ENCODE data around the gene C16orf74. TPM values are rescaled to one million over a fixed set of nuclear protein-coding genes. Genes with fewer than 3 reads are reported as not detected.
A peak's percentile ranks its signal among the peaks of the same experiment; 100 is the strongest.

The C16orf74 gene
- total and polyA plus RNA-seq, 2 of the 13 experiments (the other 11 are each of a cell fraction or from before 2014, with no cell fraction given), result 0.13 to 0.29 TPM

DNA sequence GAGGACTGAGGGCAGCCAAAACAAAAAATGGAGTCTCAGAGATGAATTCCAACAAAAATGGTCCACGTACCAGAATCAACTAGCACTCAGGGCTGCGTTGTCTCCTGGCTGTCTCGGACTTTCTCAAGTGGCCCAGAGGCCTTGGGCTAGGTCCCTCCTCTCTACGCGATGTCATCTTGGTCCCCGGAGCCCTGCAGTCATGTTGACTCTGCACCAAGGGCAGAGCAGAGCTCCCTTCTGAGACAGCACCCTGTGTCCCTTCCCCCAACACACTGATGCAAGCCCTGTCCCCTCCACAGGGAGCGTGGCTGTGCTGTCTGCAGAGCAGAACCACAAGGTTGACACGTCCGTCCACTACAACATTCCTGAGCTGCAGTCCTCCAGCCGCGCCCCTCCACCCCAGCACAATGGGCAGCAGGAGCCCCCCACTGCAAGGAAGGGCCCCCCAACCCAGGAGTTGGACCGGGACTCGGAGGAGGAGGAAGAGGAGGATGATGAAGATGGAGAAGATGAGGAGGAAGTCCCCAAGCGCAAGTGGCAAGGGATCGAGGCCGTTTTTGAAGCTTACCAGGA, 83.0 kb downstream of the C16orf74 start:
- WGBS (ENCODE audit: low lambda C conversion rate), result 93% methylated on average over 16 of the region's 16 CpGs
- Histone ChIP-seq H3K4me2 (ENCODE audit: low read depth, low read length) (no peak overlapping the region), H4K20me1 (ENCODE audit: insufficient read depth, low read length) (peaks cover 5% of the 10 kb centered on the region; the same call in 1 of the 2 replicates), H3K4me1 (ENCODE audit: insufficient read depth, low read length) (no peaks in the 10 kb centered on the region), H3K27me3 (ENCODE audit: control insufficient read depth in 1 of 2, insufficient read depth in 2 of 2, low read length in 2 of 2) (no peaks in the 10 kb centered on the region), H3K4me3 (replicated peaks in 1 of 3; ENCODE audit: insufficient read depth in 1 of 3, low read depth in 2 of 3, low read length in 3 of 3) (no peak overlapping the region), H3K27ac (ENCODE audit: extremely low read length, insufficient read depth, low read length) (no peak overlapping the region), H3K9me3 (ENCODE audit: low read length) (no peaks in the 10 kb centered on the region), H2AFZ (ENCODE audit: low read length) (no peak overlapping the region), H3K9ac (ENCODE audit: insufficient read depth, low read depth, low read length) (no peak overlapping the region), H3K36me3 (replicated peaks in 1 of 2; ENCODE audit: control insufficient read depth in 1 of 2, insufficient read depth in 2 of 2, low read length in 2 of 2) (peaks cover 73 to 96% of the 10 kb centered on the region in 2 experiments), H3K79me2 (ENCODE audit: insufficient read depth, low read length) (no peaks in the 10 kb centered on the region)
- in situ Hi-C loops (cut with HindIII; ENCODE audit: extremely low pct_ligation_motif_present, low pct_unique_long_range_greater_than_20kb), result no loop called here
- no peak for DNase-seq (ENCODE audit: low spot score)
- ChIA-PET CTCF (ENCODE audit: low intra/inter-chr PET ratio, low total read pairs) (no interaction called here), POLR2A (no interaction called here)
- no TSS peak for BruUV-seq (replicated peaks)
- no peak for FAIRE-seq
- intact Hi-C loops (cut with micrococcal nuclease; ENCODE audit: unreplicated experiment), result no loop called here
- TF ChIP-seq ZBTB26 (CRISPR knock-in tag; IDR thresholded peaks at IDR 0.05; ENCODE audit: borderline replicate concordance) (no peak), SATB2 (CRISPR knock-in tag; IDR thresholded peaks at IDR 0.05) (no peak), TRIM22 (IDR thresholded peaks at IDR 0.05) (no peak), PITX1 (CRISPR knock-in tag; IDR thresholded peaks at IDR 0.05) (no peak), PAX8 (CRISPR knock-in tag; IDR thresholded peaks at IDR 0.05; ENCODE audit: borderline replicate concordance) (no peak), KAT2B (IDR thresholded peaks at IDR 0.05; ENCODE audit: borderline replicate concordance, low read depth, low read length) (no peak), ZMAT3 (CRISPR knock-in tag; conservative IDR thresholded peaks at IDR 0.05) (no peak), ZNF274 (CRISPR knock-in tag; IDR thresholded peaks at IDR 0.05) (no peak)
- TF ChIP-seq, protein P1, sequence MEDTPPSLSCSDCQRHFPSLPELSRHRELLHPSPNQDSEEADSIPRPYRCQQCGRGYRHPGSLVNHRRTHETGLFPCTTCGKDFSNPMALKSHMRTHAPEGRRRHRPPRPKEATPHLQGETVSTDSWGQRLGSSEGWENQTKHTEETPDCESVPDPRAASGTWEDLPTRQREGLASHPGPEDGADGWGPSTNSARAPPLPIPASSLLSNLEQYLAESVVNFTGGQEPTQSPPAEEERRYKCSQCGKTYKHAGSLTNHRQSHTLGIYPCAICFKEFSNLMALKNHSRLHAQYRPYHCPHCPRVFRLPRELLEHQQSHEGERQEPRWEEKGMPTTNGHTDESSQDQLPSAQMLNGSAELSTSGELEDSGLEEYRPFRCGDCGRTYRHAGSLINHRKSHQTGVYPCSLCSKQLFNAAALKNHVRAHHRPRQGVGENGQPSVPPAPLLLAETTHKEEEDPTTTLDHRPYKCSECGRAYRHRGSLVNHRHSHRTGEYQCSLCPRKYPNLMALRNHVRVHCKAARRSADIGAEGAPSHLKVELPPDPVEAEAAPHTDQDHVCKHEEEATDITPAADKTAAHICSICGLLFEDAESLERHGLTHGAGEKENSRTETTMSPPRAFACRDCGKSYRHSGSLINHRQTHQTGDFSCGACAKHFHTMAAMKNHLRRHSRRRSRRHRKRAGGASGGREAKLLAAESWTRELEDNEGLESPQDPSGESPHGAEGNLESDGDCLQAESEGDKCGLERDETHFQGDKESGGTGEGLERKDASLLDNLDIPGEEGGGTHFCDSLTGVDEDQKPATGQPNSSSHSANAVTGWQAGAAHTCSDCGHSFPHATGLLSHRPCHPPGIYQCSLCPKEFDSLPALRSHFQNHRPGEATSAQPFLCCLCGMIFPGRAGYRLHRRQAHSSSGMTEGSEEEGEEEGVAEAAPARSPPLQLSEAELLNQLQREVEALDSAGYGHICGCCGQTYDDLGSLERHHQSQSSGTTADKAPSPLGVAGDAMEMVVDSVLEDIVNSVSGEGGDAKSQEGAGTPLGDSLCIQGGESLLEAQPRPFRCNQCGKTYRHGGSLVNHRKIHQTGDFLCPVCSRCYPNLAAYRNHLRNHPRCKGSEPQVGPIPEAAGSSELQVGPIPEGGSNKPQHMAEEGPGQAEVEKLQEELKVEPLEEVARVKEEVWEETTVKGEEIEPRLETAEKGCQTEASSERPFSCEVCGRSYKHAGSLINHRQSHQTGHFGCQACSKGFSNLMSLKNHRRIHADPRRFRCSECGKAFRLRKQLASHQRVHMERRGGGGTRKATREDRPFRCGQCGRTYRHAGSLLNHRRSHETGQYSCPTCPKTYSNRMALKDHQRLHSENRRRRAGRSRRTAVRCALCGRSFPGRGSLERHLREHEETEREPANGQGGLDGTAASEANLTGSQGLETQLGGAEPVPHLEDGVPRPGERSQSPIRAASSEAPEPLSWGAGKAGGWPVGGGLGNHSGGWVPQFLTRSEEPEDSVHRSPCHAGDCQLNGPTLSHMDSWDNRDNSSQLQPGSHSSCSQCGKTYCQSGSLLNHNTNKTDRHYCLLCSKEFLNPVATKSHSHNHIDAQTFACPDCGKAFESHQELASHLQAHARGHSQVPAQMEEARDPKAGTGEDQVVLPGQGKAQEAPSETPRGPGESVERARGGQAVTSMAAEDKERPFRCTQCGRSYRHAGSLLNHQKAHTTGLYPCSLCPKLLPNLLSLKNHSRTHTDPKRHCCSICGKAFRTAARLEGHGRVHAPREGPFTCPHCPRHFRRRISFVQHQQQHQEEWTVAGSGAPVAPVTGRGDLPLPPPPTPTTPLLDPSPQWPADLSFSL (CRISPR knock-in tag; IDR thresholded peaks at IDR 0.05), result no peak
- ATAC-seq, result peak; percentile 14; the same call in 2 of the 3 replicates
